IPS-18c (cell line): Measurements from ENCODE around the gene HOXA7.

Experiments used
- H3K4me3 ChIP-seq: 2 replicates; pipeline ENCODE4 v1.7.0; 2013; ENCODE audit warnings: low read depth, mild to moderate bottlenecking, low read length, moderate library complexity; ENCODE audit not compliant: insufficient read depth
- H3K9me3 ChIP-seq: one replicate; pipeline ENCODE4 v1.6.1; 2013; ENCODE audit warnings: mild to moderate bottlenecking, low read length, moderate library complexity; ENCODE audit not compliant: control insufficient read depth, insufficient read depth

Gene HOXA7

DNA sequence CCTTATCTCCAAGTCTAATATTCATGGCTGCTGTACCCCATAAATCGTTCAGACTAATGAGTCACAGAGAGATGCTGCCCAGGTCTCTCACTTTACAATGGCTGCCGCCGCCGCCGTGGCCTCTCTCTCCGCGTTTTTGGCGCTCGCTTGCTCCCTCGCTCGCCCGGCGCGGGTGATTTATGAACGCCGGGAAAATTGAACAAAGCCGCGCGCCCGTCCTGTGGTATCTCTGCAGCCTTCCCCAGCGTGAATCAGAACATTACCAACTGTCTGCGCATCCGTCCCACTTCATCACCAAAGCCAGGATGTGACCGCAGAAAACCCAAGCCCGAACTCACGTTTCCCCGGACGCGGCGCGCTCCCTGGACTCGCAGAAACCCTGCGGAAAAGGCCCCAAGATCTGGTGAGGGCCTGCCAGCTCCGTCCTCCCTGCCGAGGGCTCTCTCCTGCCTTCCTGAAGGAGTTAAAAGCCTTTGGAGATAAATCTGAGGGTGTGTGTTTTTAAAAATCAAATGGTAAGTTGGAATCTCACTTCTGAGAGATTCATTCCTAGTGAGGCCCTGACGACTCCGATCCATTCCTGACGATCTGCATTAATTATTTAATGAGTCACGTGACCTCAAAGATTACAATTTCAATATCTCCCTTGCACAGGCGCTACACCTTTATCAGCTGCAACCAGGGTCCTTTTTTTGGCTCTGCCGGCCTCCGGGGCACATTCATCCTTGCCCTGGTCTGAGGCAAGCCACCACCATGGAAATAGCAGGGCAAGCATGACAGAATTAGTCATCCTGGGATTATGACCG is 32.2 kb downstream of the HOXA7 start:
- Histone ChIP-seq H3K9me3 (peaks cover 2% of the 10 kb centered on the region), H3K4me3 (no peak overlapping the region; the same call in 1 of the 2 replicates)

- no peak overlapping the region for H3K4me3 ChIP-seq
- H3K9me3 ChIP-seq: peaks cover 2% of the 10 kb centered on the region
Observed at GRCh38 chr7:27123477-27124053, 32.9 kb downstream of the HOXA7 start.

- H3K4me3 ChIP-seq: no peak overlapping the region
- peaks cover 2% of the 10 kb centered on the region for H3K9me3 ChIP-seq
Observed at GRCh38 chr7:27123007-27123476, 33.4 kb downstream of the HOXA7 start.

DNA sequence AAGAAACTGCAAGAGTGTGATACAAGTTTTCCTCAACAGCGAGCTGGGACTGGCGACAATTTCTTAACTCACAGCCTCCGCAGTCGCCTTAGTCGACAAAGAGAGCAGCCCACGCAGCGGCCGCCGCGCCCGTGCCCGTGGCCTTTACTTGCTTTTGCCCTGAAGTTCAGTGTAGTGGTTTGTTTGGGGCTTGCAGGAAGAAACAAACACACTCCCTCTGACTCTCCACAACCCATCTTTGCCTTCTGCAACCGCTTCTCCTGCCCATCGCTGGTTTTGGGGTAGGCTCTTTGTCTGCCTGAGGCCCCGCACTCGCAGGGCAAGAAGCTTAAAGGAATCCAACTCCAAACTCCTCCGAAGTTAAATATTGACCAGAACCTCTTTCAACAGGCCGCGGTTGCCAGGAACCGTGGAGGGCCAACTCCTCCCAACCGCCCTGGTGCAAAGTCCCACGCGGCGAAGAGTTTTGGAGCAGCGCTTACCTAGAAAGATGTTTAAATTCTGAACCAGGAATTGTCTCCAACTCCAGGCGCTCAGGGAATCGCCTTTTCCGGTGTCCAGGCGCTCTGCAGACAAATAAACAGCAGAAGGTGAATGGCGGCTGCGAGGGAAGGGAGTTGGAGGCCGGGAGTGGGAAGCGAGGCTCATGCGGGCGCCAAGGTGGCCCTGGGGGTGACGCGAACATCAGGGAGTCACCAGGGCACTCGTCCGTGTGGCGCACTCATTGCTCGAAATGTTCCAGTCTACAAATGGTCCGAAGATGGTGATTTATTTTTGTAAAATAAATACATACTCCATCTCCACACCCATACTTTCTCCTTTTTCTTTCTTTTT is 34.2 kb downstream of the HOXA7 start:
- H3K9me3 ChIP-seq: peaks cover 2% of the 10 kb centered on the region
- H3K4me3 ChIP-seq: no peak overlapping the region

- peaks cover 2% of the 10 kb centered on the region for H3K9me3 ChIP-seq
- H3K4me3 ChIP-seq: no peak overlapping the region
Observed at GRCh38 chr7:27121684-27122076, 34.8 kb downstream of the HOXA7 start.

DNA sequence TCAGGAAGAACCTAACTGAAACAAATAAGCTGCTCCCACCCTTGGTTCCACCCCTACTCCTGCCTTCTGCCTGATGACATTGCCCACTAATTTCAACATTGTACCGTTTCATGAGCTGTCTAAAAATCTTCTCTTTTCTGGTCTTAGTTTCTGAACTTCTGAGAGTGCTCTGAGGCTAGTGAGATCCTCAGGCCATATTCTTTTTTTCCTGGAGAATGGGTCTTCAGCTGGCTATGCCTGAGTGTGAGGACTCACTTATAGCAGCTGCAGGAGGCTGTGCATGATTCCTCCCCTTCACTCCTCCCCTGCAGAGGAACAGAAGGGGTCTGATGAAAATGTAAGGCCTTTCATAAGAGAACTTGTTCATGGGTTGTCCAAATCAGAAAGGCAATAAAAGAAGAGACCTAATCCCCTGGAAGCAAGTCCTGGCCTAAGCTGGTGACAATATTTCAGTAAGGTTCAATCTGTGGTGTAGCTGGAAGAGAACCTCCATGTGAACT is 37.0 kb downstream of the HOXA7 start:
- Histone ChIP-seq H3K4me3 (no peak overlapping the region), H3K9me3 (peaks cover 10% of the 10 kb centered on the region)

GRCh38 chr7:27118580-27118979 is 37.9 kb downstream of the HOXA7 start:
- Histone ChIP-seq H3K4me3 (no peak overlapping the region), H3K9me3 (peaks cover 10% of the 10 kb centered on the region)

DNA sequence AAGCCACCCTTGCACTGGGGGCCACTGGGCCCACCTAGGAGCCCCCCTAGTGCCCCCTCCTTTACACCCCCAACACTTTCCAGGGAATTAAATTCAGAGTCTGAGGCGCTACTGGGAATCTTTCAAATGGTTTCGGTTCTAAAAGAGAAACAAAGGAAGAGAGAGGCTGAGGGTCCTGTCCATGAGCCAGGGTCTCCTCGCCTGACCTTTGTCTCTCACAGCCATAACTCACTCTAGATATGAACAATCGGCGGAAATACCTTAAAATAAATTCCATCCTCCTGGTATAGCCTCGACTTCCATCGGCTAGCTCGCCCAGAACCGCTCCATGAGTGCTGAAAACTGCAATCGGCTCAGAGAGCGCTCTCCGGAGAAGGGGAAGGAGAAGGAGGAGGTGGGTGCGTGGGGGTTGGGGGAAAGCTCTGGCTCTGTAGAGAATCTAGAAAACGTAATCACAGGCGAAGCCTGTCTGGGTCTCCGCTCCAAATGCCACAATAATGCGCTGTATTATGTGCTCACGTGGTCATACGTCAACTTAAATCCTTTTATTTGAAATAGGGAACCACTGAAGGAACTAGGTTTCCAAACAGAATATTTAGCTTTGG is 38.5 kb downstream of the HOXA7 start:
- H3K9me3 ChIP-seq: peaks cover 10% of the 10 kb centered on the region
- H3K4me3 ChIP-seq: no peak overlapping the region

- H3K9me3 ChIP-seq: peaks cover 10% of the 10 kb centered on the region
Observed at GRCh38 chr7:27116962-27117886, 39.3 kb downstream of the HOXA7 start.

DNA sequence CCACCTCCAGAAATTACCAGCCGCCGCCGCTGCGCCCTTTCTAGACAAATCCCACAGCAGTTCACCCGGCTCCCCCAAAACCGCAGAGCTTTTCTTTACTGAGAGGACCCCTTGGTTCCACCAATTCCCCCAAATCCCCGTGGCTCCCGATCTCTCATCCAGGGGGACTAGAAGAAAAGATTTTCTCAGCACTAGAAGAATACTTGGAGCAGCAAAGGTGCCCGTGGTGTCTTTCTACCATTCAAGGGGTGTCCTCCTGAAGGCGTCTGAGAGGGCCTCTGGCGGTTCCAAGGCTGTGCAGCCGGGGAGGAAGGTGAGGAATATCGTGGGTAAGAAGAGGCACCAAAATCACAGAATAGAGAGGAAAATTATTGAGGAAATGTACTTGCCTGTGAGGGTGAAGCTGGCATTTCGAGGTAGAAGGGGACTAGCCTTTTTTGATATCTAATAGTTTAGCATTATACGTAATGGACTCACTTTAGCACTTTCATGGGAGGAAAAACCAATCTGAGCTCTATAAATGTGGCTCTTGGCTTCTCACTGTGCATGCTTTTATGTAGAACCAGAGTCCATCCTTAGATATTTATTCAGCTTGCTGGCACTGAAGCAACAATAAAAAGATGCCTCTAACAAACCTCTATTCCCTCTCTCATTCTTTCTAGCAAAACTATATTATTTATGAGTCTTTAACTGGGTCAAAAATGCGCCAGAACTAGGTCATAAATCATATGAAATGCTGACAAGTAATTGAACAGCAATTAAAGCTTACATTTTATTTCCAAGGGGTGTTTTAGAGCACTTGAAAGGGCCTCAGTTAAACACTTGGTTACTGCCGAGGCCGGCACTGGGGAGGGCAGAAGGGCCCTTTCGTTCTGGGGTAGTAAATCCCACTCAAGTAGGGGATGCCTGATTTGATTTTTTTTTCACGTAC is 40.2 kb downstream of the HOXA7 start:
- Histone ChIP-seq H3K4me3 (no peak overlapping the region), H3K9me3 (peaks cover 10% of the 10 kb centered on the region)

More at GRCh38 chr7:27116962-27117886, 39.3 kb downstream of the HOXA7 start:
- no peak overlapping the region for H3K4me3 ChIP-seq

DNA sequence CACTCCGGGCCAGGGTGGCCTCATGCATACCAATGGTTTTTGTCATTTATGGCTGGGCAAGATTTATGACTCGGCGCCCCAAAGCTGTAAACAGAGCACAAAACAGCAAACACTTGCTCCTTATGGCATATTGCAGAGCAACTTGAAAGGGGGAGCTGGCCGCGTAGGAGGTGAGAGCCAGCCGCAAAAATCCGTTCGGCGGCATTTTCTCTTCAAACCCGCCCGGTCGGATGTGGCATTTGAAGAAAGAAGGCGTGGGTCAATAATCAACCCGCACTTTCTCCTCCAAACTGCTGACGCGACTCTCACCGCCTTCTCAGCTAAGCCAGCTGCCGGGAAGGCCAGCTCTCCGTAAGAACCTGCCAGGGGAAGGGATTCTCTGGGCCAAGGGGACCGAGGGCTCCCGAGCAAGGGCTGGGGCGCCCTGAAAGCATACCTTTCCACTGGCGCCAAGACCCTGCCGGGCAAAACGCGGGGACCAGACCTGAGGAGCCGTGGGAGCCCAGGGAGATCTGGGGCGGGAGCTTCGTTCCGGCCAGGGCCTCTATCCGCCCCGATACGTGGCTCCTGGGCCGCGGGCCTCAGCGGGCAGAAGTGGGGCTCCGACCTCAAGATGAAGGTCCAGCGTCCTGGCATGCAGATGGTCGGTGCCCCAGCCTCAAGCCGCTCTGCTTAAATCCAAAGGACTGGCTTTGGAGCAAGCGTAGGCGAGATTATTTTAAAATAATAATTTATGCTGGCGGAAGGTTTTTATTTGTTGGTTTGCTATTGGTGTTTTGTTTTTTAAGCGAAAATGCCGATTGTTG is 41.1 kb downstream of the HOXA7 start:
- H3K9me3 ChIP-seq: peaks cover 10% of the 10 kb centered on the region
- no peak overlapping the region for H3K4me3 ChIP-seq

DNA sequence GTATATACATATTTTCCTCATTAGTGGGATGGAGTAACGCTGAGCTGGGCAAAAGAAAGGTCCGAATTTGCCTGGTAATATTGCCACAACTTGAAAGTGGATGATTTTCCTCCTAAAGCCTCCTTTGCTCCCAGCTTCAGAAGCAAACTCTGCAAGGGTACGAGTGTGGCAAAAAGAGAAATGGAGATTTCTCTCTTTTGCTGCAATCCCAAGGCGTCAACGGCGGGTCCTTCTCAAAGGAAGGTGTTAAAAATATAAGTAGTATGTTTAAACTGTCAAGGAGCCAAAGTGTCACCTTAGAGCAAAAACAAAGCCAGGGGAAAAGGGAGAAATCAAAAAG is 41.6 kb downstream of the HOXA7 start:
- H3K9me3 ChIP-seq: peaks cover 10% of the 10 kb centered on the region
- H3K4me3 ChIP-seq: no peak overlapping the region

DNA sequence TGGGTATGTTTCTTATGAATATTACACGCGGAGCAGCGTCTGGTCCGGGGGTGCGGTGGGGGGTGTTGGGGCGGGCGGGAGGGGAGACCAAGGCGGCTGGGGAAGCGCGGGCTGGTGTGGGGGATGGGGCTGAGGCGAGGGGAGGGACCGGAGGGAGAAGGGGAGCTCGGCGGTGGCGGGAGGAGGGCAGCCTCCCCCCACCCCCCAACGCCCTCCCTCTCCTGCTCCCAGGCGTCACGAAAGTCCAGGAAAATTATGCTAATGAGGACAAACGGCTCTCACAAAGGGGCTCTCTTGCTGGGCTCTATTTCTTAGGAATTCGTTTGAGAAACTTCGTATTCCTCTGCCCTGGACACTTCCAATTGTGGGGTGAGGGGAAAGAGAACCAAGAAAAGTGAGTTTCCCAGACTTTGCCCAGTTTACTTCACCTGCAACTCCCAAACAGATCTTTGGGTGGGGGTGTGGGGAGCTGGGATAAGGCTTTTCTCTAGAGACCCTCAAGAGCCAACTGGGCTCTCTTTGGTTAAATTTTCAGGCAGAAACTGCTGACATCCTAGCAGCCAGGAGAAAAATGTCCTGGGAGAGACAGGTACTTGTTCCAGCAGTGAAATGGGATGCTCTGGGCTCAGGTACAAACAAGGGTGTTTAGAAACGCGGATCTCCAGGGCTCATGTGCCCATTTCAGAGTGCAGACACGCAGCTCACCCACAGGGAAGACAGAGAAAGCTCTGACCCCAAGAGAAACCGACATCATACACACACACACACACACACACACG is 42.3 kb downstream of the HOXA7 start:
- H3K4me3 ChIP-seq: no peak overlapping the region

More for the DNA sequence above, 42.3 kb downstream of the HOXA7 start:
- H3K9me3 ChIP-seq: peaks cover 10% of the 10 kb centered on the region
